Glutamatergic neuron (in vitro differentiated cells): ENCODE results near the gene FAM200C. TPM values are rescaled to one million over a fixed set of nuclear protein-coding genes. Genes with fewer than 3 reads are reported as not detected.
"Not testable (repeated sequence)": the region's sequence is repeated elsewhere in the genome, so short reads cannot be mapped to it uniquely, and the experiment has no call there.

Source experiments
- DNase-seq: peaks from one replicate; pipeline ENCODE4 v3.0.0; 2022
- H3K27ac Mint-ChIP-seq: one replicate; pipeline ENCODE4 v1.8.0; 2020; ENCODE audit warnings: mild to moderate bottlenecking, mixed read lengths, inconsistent platforms; ENCODE audit not compliant: unreplicated experiment
- H3K27me3 Mint-ChIP-seq: one replicate; pipeline ENCODE4 v1.8.0; 2020; ENCODE audit warnings: mild to moderate bottlenecking, moderate library complexity, mixed read lengths, inconsistent platforms; ENCODE audit not compliant: unreplicated experiment
- H3K36me3 Mint-ChIP-seq: one replicate; pipeline ENCODE4 v1.8.0; 2020; ENCODE audit warnings: mild to moderate bottlenecking, mixed read lengths, inconsistent platforms; ENCODE audit not compliant: unreplicated experiment
- H3K4me1 Mint-ChIP-seq: one replicate; pipeline ENCODE4 v1.8.0; 2020; ENCODE audit warnings: mild to moderate bottlenecking, low read depth, mixed read lengths, inconsistent platforms; ENCODE audit not compliant: unreplicated experiment
- H3K4me3 Mint-ChIP-seq: one replicate; pipeline ENCODE4 v1.8.0; 2020; ENCODE audit warnings: mild to moderate bottlenecking, mixed read lengths, inconsistent platforms; ENCODE audit not compliant: unreplicated experiment
- H3K9me3 Mint-ChIP-seq: one replicate; pipeline ENCODE4 v1.8.0; 2020; ENCODE audit warnings: mild to moderate bottlenecking, moderate library complexity, mixed read lengths, inconsistent platforms; ENCODE audit not compliant: unreplicated experiment
- CTCF ChIP-seq: fragments of 200-600 bp; sonication (generic); IDR thresholded peaks from one replicate; pipeline ENCODE4 v1.5.0; 2021; ENCODE audit not compliant: partially characterized antibody, unreplicated experiment
- total RNA-seq: library from RNA; stranded (reverse); fragmentation: NEBNext Ultra II Directional; extraction: Animal tissue kit (Norgen Biotek cat#: 25700); gene quantifications from one replicate; pipeline ENCODE4 v1.2.1, GENCODE V29; 2021; ENCODE audit not compliant: unreplicated experiment

Gene FAM200C
- total RNA-seq, 1 donor from 2014 or later, result 5.1 TPM

- peaks cover 5% of the 10 kb centered on the region for H3K27me3 Mint-ChIP-seq
- no peak for TF ChIP-seq CTCF
- DNase-seq, result no peak
- peaks cover 7% of the 10 kb centered on the region for H3K4me1 Mint-ChIP-seq
- no peaks in the 10 kb centered on the region for H3K9me3 Mint-ChIP-seq
- no peak overlapping the region for H3K27ac Mint-ChIP-seq
- no peak overlapping the region for H3K4me3 Mint-ChIP-seq
- H3K36me3 Mint-ChIP-seq, result no peaks in the 10 kb centered on the region
Measured at GRCh38 chr5:160437271-160437670, 37.4 kb upstream of the FAM200C start.

- H3K9me3 Mint-ChIP-seq, H3K27me3 Mint-ChIP-seq, H3K4me1 Mint-ChIP-seq, H3K4me3 Mint-ChIP-seq, DNase-seq, H3K27ac Mint-ChIP-seq, H3K36me3 Mint-ChIP-seq: not testable (repeated sequence)
Measured at GRCh38 chr5:160436661-160437060, 36.8 kb upstream of the FAM200C start.

- Mint-ChIP-seq H3K36me3 (no peaks in the 10 kb centered on the region), H3K4me3 (no peak overlapping the region), H3K27ac (no peak overlapping the region), H3K9me3 (no peaks in the 10 kb centered on the region), H3K27me3 (peaks cover 5% of the 10 kb centered on the region), H3K4me1 (peaks cover 7% of the 10 kb centered on the region)
- TF ChIP-seq CTCF, result no peak
- no peak for DNase-seq
Measured at GRCh38 chr5:160436017-160436416, 36.2 kb upstream of the FAM200C start.

GRCh38 chr5:160435532-160435931 lies 35.7 kb upstream of the FAM200C start:
- no peak for TF ChIP-seq CTCF
- H3K4me1 Mint-ChIP-seq, result peaks cover 7% of the 10 kb centered on the region
- H3K4me3 Mint-ChIP-seq, result no peak overlapping the region
- no peak overlapping the region for H3K27ac Mint-ChIP-seq
- no peaks in the 10 kb centered on the region for H3K36me3 Mint-ChIP-seq
- H3K9me3 Mint-ChIP-seq, result no peaks in the 10 kb centered on the region
- H3K27me3 Mint-ChIP-seq, result peaks cover 5% of the 10 kb centered on the region
- DNase-seq, result no peak

GRCh38 chr5:160434022-160434531 lies 34.2 kb upstream of the FAM200C start:
- no peaks in the 10 kb centered on the region for H3K9me3 Mint-ChIP-seq
- no peak for TF ChIP-seq CTCF
- H3K27me3 Mint-ChIP-seq, result peaks cover 3% of the 10 kb centered on the region
- H3K27ac Mint-ChIP-seq, result no peak overlapping the region
- H3K36me3 Mint-ChIP-seq, result no peaks in the 10 kb centered on the region
- peak; percentile 43 for DNase-seq
- no peak overlapping the region for H3K4me3 Mint-ChIP-seq
- H3K4me1 Mint-ChIP-seq, result peaks cover 7% of the 10 kb centered on the region
